H9 (cell line): ENCODE measurements around the gene STH. TPM values are rescaled to one million over a fixed set of nuclear protein-coding genes. Genes with fewer than 3 reads are reported as not detected.

ENCODE experiments used
- DNase-seq: peaks from one replicate; pipeline ENCODE4 v3.0.0-alpha.2; 2017
- H2AFZ ChIP-seq: one replicate; pipeline ENCODE4 v1.6.1; 2013; ENCODE audit warnings: mild to moderate bottlenecking, low read length, control low read depth, moderate library complexity
- H2AK5ac ChIP-seq: 2 replicates; pipeline ENCODE4 v1.6.1; 2013; ENCODE audit warnings: low read length, control low read depth, mixed read lengths; ENCODE audit not compliant: insufficient read length
- H2BK120ac ChIP-seq: one replicate; pipeline ENCODE4 v1.6.1; 2013; ENCODE audit warnings: low read depth, mild to moderate bottlenecking, low read length, control low read depth, inconsistent platforms; ENCODE audit not compliant: poor library complexity, severe bottlenecking
- H2BK12ac ChIP-seq: 2 replicates; pipeline ENCODE4 v1.6.1; 2013; ENCODE audit warnings: low read length, control low read depth, mixed read lengths, low read depth; ENCODE audit not compliant: insufficient read length
- H2BK15ac ChIP-seq: 2 replicates; pipeline ENCODE4 v1.6.1; 2013; ENCODE audit warnings: low read depth, low read length, control low read depth
- H2BK20ac ChIP-seq: one replicate; pipeline ENCODE4 v1.6.1; 2013; ENCODE audit warnings: low read depth, mild to moderate bottlenecking, low read length, control low read depth, inconsistent platforms; ENCODE audit not compliant: poor library complexity, severe bottlenecking
- H2BK5ac ChIP-seq: 2 replicates; pipeline ENCODE4 v1.6.1; 2013; ENCODE audit warnings: low read length, control low read depth, mixed read lengths; ENCODE audit not compliant: insufficient read length
- H3K14ac ChIP-seq: 2 replicates; pipeline ENCODE4 v1.6.1; 2013; ENCODE audit warnings: low read length, control low read depth; ENCODE audit not compliant: insufficient read depth
- H3K18ac ChIP-seq: 2 replicates; pipeline ENCODE4 v1.6.1; 2013; ENCODE audit warnings: low read depth, mild to moderate bottlenecking, mixed read lengths, low read length, control low read depth; ENCODE audit not compliant: insufficient read length
- H3K23ac ChIP-seq: 2 replicates; pipeline ENCODE4 v1.6.1; 2013; ENCODE audit warnings: low read length, control low read depth, mixed read lengths, low read depth; ENCODE audit not compliant: insufficient read length
- H3K23me2 ChIP-seq: 2 replicates; pipeline ENCODE4 v1.6.1; 2013; ENCODE audit warnings: low read depth, mild to moderate bottlenecking, mixed read lengths, low read length, control low read depth; ENCODE audit not compliant: insufficient read length, poor library complexity, severe bottlenecking
- H3K27ac ChIP-seq: 2 replicates; pipeline ENCODE4 v1.5.1; 2013; ENCODE audit warnings: low read length, control low read depth, mixed read lengths, low read depth; ENCODE audit not compliant: insufficient read length
- H3K27me3 ChIP-seq: 2 replicates; pipeline ENCODE4 v1.6.1; 2013; ENCODE audit warnings: low read length, control low read depth, inconsistent platforms; ENCODE audit not compliant: insufficient read depth
- H3K4ac ChIP-seq: 2 replicates; pipeline ENCODE4 v1.6.1; 2013; ENCODE audit warnings: low read depth, mild to moderate bottlenecking, control low read depth, inconsistent platforms, low read length, moderate library complexity
- H3K4me1 ChIP-seq: 2 replicates; pipeline ENCODE4 v1.6.1; 2013; ENCODE audit warnings: low read length, control low read depth, inconsistent platforms; ENCODE audit not compliant: insufficient read depth
- H3K4me2 ChIP-seq: 2 replicates; pipeline ENCODE4 v1.6.1; 2013; ENCODE audit warnings: low read length, control low read depth, mixed read lengths; ENCODE audit not compliant: insufficient read length, insufficient read depth
- H3K56ac ChIP-seq: 2 replicates; pipeline ENCODE4 v1.6.1; 2013; ENCODE audit warnings: low read depth, mild to moderate bottlenecking, mixed read lengths, low read length, control low read depth; ENCODE audit not compliant: insufficient read length
- H3K79me1 ChIP-seq: 2 replicates; pipeline ENCODE4 v1.6.1; 2013; ENCODE audit warnings: low read depth, mild to moderate bottlenecking, moderate library complexity, low read length, control low read depth, inconsistent platforms; ENCODE audit not compliant: insufficient read depth, poor library complexity, severe bottlenecking
- H3K79me2 ChIP-seq: 2 replicates; pipeline ENCODE4 v1.6.1; 2013; ENCODE audit warnings: low read length, control low read depth, inconsistent platforms; ENCODE audit not compliant: insufficient read depth
- H3K9ac ChIP-seq: 2 replicates; pipeline ENCODE4 v1.6.1; 2013; ENCODE audit warnings: low read length, control low read depth, mixed read lengths; ENCODE audit not compliant: insufficient read length; ENCODE audit errors: extremely low read depth
- H3K9me3 ChIP-seq: one replicate; pipeline ENCODE4 v1.6.1; 2013; ENCODE audit warnings: low read depth, low read length, inconsistent platforms; ENCODE audit not compliant: control insufficient read depth
- H3T11ph ChIP-seq: one replicate; pipeline ENCODE4 v1.6.1; 2013; ENCODE audit warnings: mild to moderate bottlenecking, low read length, control low read depth, inconsistent platforms
- H4K20me1 ChIP-seq: one replicate; pipeline ENCODE4 v1.6.1; 2013; ENCODE audit not compliant: control insufficient read depth, insufficient read length, insufficient read depth
- H4K5ac ChIP-seq: 2 replicates; pipeline ENCODE4 v1.6.1; 2013; ENCODE audit warnings: low read depth, mild to moderate bottlenecking, mixed read lengths, low read length, control low read depth; ENCODE audit not compliant: insufficient read length
- H4K8ac ChIP-seq: replicated peaks from 2 replicates; pipeline ENCODE4 v1.6.1; 2013; ENCODE audit warnings: low read length, control low read depth, mixed read lengths, low read depth; ENCODE audit not compliant: insufficient read length
- H4K91ac ChIP-seq: 2 replicates; pipeline ENCODE4 v1.6.1; 2013; ENCODE audit warnings: low read depth, mild to moderate bottlenecking, moderate library complexity, mixed read lengths, low read length, control low read depth; ENCODE audit not compliant: insufficient read length
- H3K27ac Mint-ChIP-seq, 3 experiments: 2 replicates in 2 of 3; 3 replicates in 1 of 3; pipeline ENCODE4 v1.8.0; 2020 to 2021; ENCODE audit warnings: mixed read lengths in 3 of 3, mild to moderate bottlenecking in 1 of 3, moderate library complexity in 1 of 3
- H3K27me3 Mint-ChIP-seq: 2 replicates; pipeline ENCODE4 v1.8.0; 2021; ENCODE audit warnings: low read depth, mild to moderate bottlenecking, moderate library complexity, mixed read lengths
- H3K36me3 Mint-ChIP-seq, 3 experiments: 2 replicates in 2 of 3; 3 replicates in 1 of 3; pipeline ENCODE4 v1.8.0; 2020 to 2021; ENCODE audit warnings: low read depth in 3 of 3, mixed read lengths in 3 of 3; ENCODE audit not compliant: insufficient read depth in 1 of 3
- H3K4me1 Mint-ChIP-seq, 2 experiments: 2 replicates each; pipeline ENCODE4 v1.8.0; 2020; ENCODE audit warnings: mixed read lengths in 2 of 2
- H3K4me3 Mint-ChIP-seq, 2 experiments: 2 replicates in 1 of 2; 3 replicates in 1 of 2; pipeline ENCODE4 v1.8.0; 2020 to 2021; ENCODE audit warnings: mild to moderate bottlenecking in 2 of 2, mixed read lengths in 2 of 2, moderate library complexity in 1 of 2
- H3K9me3 Mint-ChIP-seq, 2 experiments: 2 replicates in 1 of 2; 3 replicates in 1 of 2; pipeline ENCODE4 v1.8.0; 2020; ENCODE audit warnings: mild to moderate bottlenecking in 2 of 2, mixed read lengths in 2 of 2, moderate library complexity in 1 of 2
- WGBS: extraction: QIAGEN DNeasy Blood & Tissue Kit; methylation state at CpG from one replicate; pipeline ENCODE4 v1.1.7; 2013; ENCODE audit warnings: missing lambda C conversion rate, low lambda C conversion rate, mixed read lengths; ENCODE audit not compliant: insufficient read length; ENCODE audit errors: extremely low coverage; 5-methylcytosine and 5-hydroxymethylcytosine counted together
- total RNA-seq: library from RNA; stranded (reverse); gene quantifications from 2 replicates; pipeline ENCODE4 v1.2.1, GENCODE V29; 2021
- TF ChIP-seq, protein P1 (sequence below): fragments of 200-600 bp; sonication (generic); conservative IDR thresholded peaks from 3 replicates; pipeline ENCODE4 v1.8.0; 2021; ENCODE audit warnings: antibody characterized with exemption, mild to moderate bottlenecking

Gene STH
- total RNA-seq, 1 experiment from 2014 or later, result not detected

DNA sequence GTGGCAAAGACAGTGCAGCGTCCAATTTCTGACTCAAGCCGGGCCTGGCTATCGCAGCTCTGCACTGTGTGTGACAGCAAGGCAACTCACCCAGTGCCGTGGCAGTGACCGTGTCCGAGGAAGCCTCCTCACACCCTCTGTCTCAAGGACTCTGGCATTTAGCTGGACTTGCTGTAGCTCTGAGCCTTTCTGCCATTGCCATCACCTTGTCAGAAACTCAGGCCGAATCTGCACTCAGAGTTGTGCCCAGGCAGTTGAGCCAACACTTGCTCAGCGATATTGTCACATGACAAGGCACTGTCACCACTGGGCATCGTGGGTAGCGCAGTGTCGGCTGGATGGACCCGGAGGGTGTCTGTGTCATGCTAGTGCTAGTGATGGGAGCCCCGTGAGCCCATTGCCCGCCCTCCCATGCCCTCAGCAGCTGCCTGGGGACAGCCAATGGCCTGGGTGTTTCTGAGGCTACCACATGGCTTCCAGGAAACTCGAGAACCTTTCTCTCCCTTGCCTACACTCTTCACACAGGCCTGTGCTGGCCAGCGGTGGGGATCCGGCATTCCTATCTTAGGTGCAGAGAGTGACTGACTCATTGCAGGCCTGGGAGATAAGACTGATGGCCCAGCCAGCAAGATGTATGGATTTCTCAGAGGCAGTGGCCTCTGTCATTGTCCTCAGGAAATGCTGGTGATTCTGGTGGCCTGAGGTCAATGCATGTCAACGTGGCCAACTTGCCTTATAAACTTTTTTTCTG lies 22.1 kb upstream of the STH start:
- Histone ChIP-seq H3K18ac (no peak overlapping the region), H3K23ac (no peak overlapping the region), H3K79me2 (no peaks in the 10 kb centered on the region), H2AK5ac (no peak overlapping the region), H3K4me1 (no peaks in the 10 kb centered on the region; the same call in 1 of the 2 replicates), H4K8ac (no peak overlapping the region), H2AFZ (no peak overlapping the region), H4K20me1 (no peaks in the 10 kb centered on the region), H3K4ac (no peak overlapping the region), H3K9me3 (no peaks in the 10 kb centered on the region), H2BK120ac (no peak overlapping the region), H3K79me1 (no peaks in the 10 kb centered on the region), H3K27me3 (no peaks in the 10 kb centered on the region), H2BK15ac (no peak overlapping the region), H3K14ac (no peak overlapping the region), H3K27ac (no peak overlapping the region), H3K23me2 (no peaks in the 10 kb centered on the region), H4K5ac (no peak overlapping the region), H2BK12ac (no peak overlapping the region), H4K91ac (no peak overlapping the region), H3K4me2 (no peak overlapping the region), H2BK20ac (no peak overlapping the region), H3K56ac (no peak overlapping the region), H3T11ph (no peak overlapping the region), H2BK5ac (no peak overlapping the region), H3K9ac (no peak overlapping the region)
- H3K27me3 Mint-ChIP-seq, result peaks cover 14% of the 10 kb centered on the region
- WGBS, result no CpG with 5 or more reads among the region's 18 CpGs
- no peaks in the 10 kb centered on the region for H3K4me1 Mint-ChIP-seq
- no peak overlapping the region for H3K27ac Mint-ChIP-seq
- H3K4me3 Mint-ChIP-seq, result no peak overlapping the region
- no peaks in the 10 kb centered on the region for H3K9me3 Mint-ChIP-seq
- TF ChIP-seq, protein P1, sequence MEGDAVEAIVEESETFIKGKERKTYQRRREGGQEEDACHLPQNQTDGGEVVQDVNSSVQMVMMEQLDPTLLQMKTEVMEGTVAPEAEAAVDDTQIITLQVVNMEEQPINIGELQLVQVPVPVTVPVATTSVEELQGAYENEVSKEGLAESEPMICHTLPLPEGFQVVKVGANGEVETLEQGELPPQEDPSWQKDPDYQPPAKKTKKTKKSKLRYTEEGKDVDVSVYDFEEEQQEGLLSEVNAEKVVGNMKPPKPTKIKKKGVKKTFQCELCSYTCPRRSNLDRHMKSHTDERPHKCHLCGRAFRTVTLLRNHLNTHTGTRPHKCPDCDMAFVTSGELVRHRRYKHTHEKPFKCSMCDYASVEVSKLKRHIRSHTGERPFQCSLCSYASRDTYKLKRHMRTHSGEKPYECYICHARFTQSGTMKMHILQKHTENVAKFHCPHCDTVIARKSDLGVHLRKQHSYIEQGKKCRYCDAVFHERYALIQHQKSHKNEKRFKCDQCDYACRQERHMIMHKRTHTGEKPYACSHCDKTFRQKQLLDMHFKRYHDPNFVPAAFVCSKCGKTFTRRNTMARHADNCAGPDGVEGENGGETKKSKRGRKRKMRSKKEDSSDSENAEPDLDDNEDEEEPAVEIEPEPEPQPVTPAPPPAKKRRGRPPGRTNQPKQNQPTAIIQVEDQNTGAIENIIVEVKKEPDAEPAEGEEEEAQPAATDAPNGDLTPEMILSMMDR, result no peak
- H3K36me3 Mint-ChIP-seq, result no peaks in the 10 kb centered on the region
- DNase-seq, result no peak
